ENCODE results near the gene HDGFL3. TPM values are rescaled to one million over a fixed set of nuclear protein-coding genes. Genes with fewer than 3 reads are reported as not detected.

HDGFL3 gene
- total and polyA plus RNA-seq, 2 donors (not counting 3 experiments of a cell fraction or from before 2014, with no cell fraction given): 20.2 to 155 TPM

GRCh38 chr15:83081256-83082014, 126.2 kb downstream of the HDGFL3 start:
- no peaks in the 10 kb centered on the region for H3K36me3 ChIP-seq (ENCODE audit: control insufficient read depth in 2 of 2, extremely low read depth in 1 of 2, insufficient read depth in 2 of 2, low read length in 2 of 2)
- H3K4me3 ChIP-seq (replicated peaks in 1 of 3; ENCODE audit: insufficient read depth in 1 of 3, low read depth in 1 of 3, low read length in 3 of 3): no peak overlapping the region
- POLR2A ChIA-PET: interaction anchor here (1.3 kb wide), 1 partner anchor 14 kb away, joined by 4 read pairs; the partner anchor contains the start of gene BTBD1
- H2AFZ ChIP-seq (ENCODE audit: low read depth, low read length): no peak overlapping the region
- no peak overlapping the region for H3K4me2 ChIP-seq (ENCODE audit: insufficient read depth, low read length)
- FAIRE-seq (no peak), DNase-seq (ENCODE audit: low read depth, low spot score) (no peak)
- peaks cover 10 to 16% of the 10 kb centered on the region in 2 experiments for H3K27me3 ChIP-seq (ENCODE audit: control insufficient read depth in 2 of 2, insufficient read depth in 2 of 2, low read length in 2 of 2)
- H3K9me3 ChIP-seq (replicated peaks; ENCODE audit: control insufficient read depth, insufficient read depth, low read length): no peaks in the 10 kb centered on the region
- CTCF ChIA-PET: interaction anchor here (1.6 kb wide), 1 partner anchor 14 kb away, joined by 4 read pairs; the partner anchor contains the start of gene BTBD1
- no peaks in the 10 kb centered on the region for H3K9me1 ChIP-seq (replicated peaks; ENCODE audit: control insufficient read depth, extremely low read depth, insufficient read depth, low read length)
- intact Hi-C loops (cut with micrococcal nuclease): no loop called here
- no peak for TF ChIP-seq FOS (IDR thresholded peaks at IDR 0.05; ENCODE audit: borderline replicate concordance, insufficient read depth, low read length)
- TF ChIP-seq, protein P1, sequence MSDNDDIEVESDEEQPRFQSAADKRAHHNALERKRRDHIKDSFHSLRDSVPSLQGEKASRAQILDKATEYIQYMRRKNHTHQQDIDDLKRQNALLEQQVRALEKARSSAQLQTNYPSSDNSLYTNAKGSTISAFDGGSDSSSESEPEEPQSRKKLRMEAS (IDR thresholded peaks at IDR 0.05; ENCODE audit: insufficient read depth, insufficient read length): no peak
- TF ChIP-seq GATA2 (IDR thresholded peaks at IDR 0.05; ENCODE audit: insufficient read depth, insufficient read length, low read depth, low read length): no peak
- TF ChIP-seq POLR2A (IDR thresholded peaks at IDR 0.05; ENCODE audit: low read depth, low read length): no peak
- TF ChIP-seq POLR2AphosphoS5 (IDR thresholded peaks at IDR 0.05; ENCODE audit: insufficient read depth, low read depth, low read length): no peak
- TF ChIP-seq, protein P2, sequence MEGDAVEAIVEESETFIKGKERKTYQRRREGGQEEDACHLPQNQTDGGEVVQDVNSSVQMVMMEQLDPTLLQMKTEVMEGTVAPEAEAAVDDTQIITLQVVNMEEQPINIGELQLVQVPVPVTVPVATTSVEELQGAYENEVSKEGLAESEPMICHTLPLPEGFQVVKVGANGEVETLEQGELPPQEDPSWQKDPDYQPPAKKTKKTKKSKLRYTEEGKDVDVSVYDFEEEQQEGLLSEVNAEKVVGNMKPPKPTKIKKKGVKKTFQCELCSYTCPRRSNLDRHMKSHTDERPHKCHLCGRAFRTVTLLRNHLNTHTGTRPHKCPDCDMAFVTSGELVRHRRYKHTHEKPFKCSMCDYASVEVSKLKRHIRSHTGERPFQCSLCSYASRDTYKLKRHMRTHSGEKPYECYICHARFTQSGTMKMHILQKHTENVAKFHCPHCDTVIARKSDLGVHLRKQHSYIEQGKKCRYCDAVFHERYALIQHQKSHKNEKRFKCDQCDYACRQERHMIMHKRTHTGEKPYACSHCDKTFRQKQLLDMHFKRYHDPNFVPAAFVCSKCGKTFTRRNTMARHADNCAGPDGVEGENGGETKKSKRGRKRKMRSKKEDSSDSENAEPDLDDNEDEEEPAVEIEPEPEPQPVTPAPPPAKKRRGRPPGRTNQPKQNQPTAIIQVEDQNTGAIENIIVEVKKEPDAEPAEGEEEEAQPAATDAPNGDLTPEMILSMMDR (IDR thresholded peaks at IDR 0.05; ENCODE audit: extremely low read depth in 1 of 2, insufficient read depth in 1 of 2, low read depth in 1 of 2, low read length in 2 of 2): no peak
- no peak for TF ChIP-seq MYC (IDR thresholded peaks at IDR 0.05; ENCODE audit: low read depth, low read length)
- TF ChIP-seq EZH2 (IDR thresholded peaks at IDR 0.05; ENCODE audit: borderline replicate concordance, low read depth, low read length, severe bottlenecking): no peak
- no peak for TF ChIP-seq JUN (IDR thresholded peaks at IDR 0.05; ENCODE audit: borderline replicate concordance, insufficient read depth, insufficient read length, low read depth)
- H3K4me1 ChIP-seq (ENCODE audit: control insufficient read depth, extremely low read depth, insufficient read depth, low read length): no peaks in the 10 kb centered on the region
- dilution Hi-C loops (cut with MboI; ENCODE audit: extremely low pct_ligation_motif_present, low sequenced_read_pairs): no loop called here
- H4K20me1 ChIP-seq (replicated peaks; ENCODE audit: control insufficient read depth, extremely low read depth, insufficient read depth, low read length): no peaks in the 10 kb centered on the region
- no TSS peak for BruUV-seq (replicated peaks)
- no peak overlapping the region for H3K9ac ChIP-seq (replicated peaks; ENCODE audit: extremely low read depth, insufficient read depth, low read length)
- no peak overlapping the region for H3K27ac ChIP-seq (ENCODE audit: insufficient read depth, low read depth, low read length)
- H3K79me2 ChIP-seq (ENCODE audit: control insufficient read depth, insufficient read depth, low read length): no peaks in the 10 kb centered on the region

All from endothelial cell of umbilical vein (primary cell).